Keratinocyte (primary cell): Measurements from ENCODE around the gene C9orf43. TPM values are rescaled to one million over a fixed set of nuclear protein-coding genes. Genes with fewer than 3 reads are reported as not detected.

Source experiments
- DNase-seq: peaks from one replicate; pipeline ENCODE4 v3.0.0-alpha.2; 2011; ENCODE audit warnings: low read depth, missing footprints, low spot score
- FAIRE-seq: peaks from 2 replicates; lab custom pipeline; 2011; peaks lifted over from hg19 to GRCh38; lab: Jason Lieb, UNC
- H2AFZ ChIP-seq: 2 replicates; pipeline ENCODE4 v1.6.0; 2012; ENCODE audit warnings: low read length, control low read depth, inconsistent platforms; ENCODE audit not compliant: control insufficient read depth
- H3K27ac ChIP-seq: 2 replicates; pipeline ENCODE4 v1.5.1; 2011; ENCODE audit warnings: low read length; ENCODE audit not compliant: control insufficient read depth, insufficient read depth
- H3K27me3 ChIP-seq: 3 replicates; pipeline ENCODE4 v1.6.0; 2011; ENCODE audit warnings: low read length; ENCODE audit not compliant: control insufficient read depth, insufficient read depth; ENCODE audit errors: extremely low read depth
- H3K36me3 ChIP-seq, 2 experiments: 2 replicates in 1 of 2; 3 replicates in 1 of 2; pipeline ENCODE4 v1.5.1; 2011; ENCODE audit warnings: low read length in 2 of 2, mild to moderate bottlenecking in 1 of 2; ENCODE audit not compliant: control insufficient read depth in 2 of 2, insufficient read depth in 2 of 2; ENCODE audit errors: extremely low read depth in 1 of 2
- H3K4me1 ChIP-seq: 3 replicates; pipeline ENCODE4 v1.5.1; 2011; ENCODE audit warnings: low read length; ENCODE audit not compliant: control insufficient read depth, insufficient read depth; ENCODE audit errors: extremely low read depth
- H3K4me2 ChIP-seq: 3 replicates; pipeline ENCODE4 v1.6.0; 2011; ENCODE audit warnings: low read depth, low read length; ENCODE audit not compliant: control insufficient read depth, insufficient read depth; ENCODE audit errors: extremely low read depth
- H3K4me3 ChIP-seq, 3 experiments: fragments of 200-600 bp in 1 of 3; sonication (generic) in 1 of 3; 2 replicates in 2 of 3; 3 replicates in 1 of 3; pipeline ENCODE4 v1.5.1; 2011 to 2016; ENCODE audit warnings: low read length in 3 of 3, mild to moderate bottlenecking in 3 of 3, control low read depth in 2 of 3, inconsistent platforms in 1 of 3, low read depth in 1 of 3, mixed read lengths in 1 of 3, mixed run types in 1 of 3, moderate library complexity in 1 of 3; ENCODE audit not compliant: control insufficient read depth in 2 of 3, insufficient read depth in 2 of 3; ENCODE audit errors: extremely low read depth in 1 of 3
- H3K79me2 ChIP-seq: 2 replicates; pipeline ENCODE4 v1.6.0; 2012; ENCODE audit warnings: low read length; ENCODE audit not compliant: control insufficient read depth, insufficient read depth
- H3K9ac ChIP-seq: 3 replicates; pipeline ENCODE4 v1.6.0; 2011; ENCODE audit warnings: low read length; ENCODE audit not compliant: control insufficient read depth, insufficient read depth; ENCODE audit errors: extremely low read depth
- H3K9me1 ChIP-seq: 3 replicates; pipeline ENCODE4 v1.6.0; 2011; ENCODE audit warnings: low read length; ENCODE audit not compliant: control insufficient read depth, insufficient read depth; ENCODE audit errors: extremely low read depth
- H3K9me3 ChIP-seq: 2 replicates; pipeline ENCODE4 v1.5.1; 2012; ENCODE audit warnings: low read depth, low read length; ENCODE audit not compliant: control insufficient read depth
- H4K20me1 ChIP-seq: 3 replicates; pipeline ENCODE4 v1.6.0; 2011; ENCODE audit warnings: low read length; ENCODE audit not compliant: control insufficient read depth, insufficient read depth; ENCODE audit errors: extremely low read depth
- CTCF ChIP-seq, 3 experiments: IDR thresholded peaks in 1 of 3; conservative IDR thresholded peaks in 1 of 3; optimal IDR thresholded peaks in 1 of 3; 2 replicates in 2 of 3; 3 replicates in 1 of 3; pipeline versions ENCODE3 to v1.5.1; 2011; ENCODE audit warnings: low read length in 3 of 3, mild to moderate bottlenecking in 3 of 3, moderate library complexity in 2 of 3, control low read depth in 1 of 3, inconsistent platforms in 1 of 3; ENCODE audit not compliant: insufficient read depth in 2 of 3; ENCODE audit errors: extremely low read depth in 1 of 3
- EZH2 ChIP-seq: IDR thresholded peaks from one replicate; pipeline ENCODE4 v1.6.1; 2012; ENCODE audit warnings: inconsistent platforms, mild to moderate bottlenecking, low read length, moderate library complexity
- dilution Hi-C: fragments of 300-500 bp; cut with MboI; formaldehyde crosslinking; loops from one replicate; pipeline ENCODE4 v1.7.0; 2020; ENCODE audit warnings: low sequenced_read_pairs; ENCODE audit not compliant: extremely low pct_ligation_motif_present
- polyA plus RNA-seq, 5 experiments: library from polyadenylated mRNA; depleted of rRNA in 3 of 5; stranded (reverse) in 3 of 5; stranded (forward) in 1 of 5; unstranded in 1 of 5; fragments of >200 nt; gene quantifications; 1 replicate in 1 of 5; 2 replicates in 3 of 5; 3 replicates in 1 of 5; pipeline versions ENCODE4 v1.2.1 to v1.2.3, GENCODE V29; 2011 to 2012; ENCODE audit warnings: missing spikeins in 2 of 5, low read depth in 1 of 5, low replicate concordance in 1 of 5

Gene C9orf43
- polyA plus RNA-seq, 1 donor (not counting 4 experiments of a cell fraction or from before 2014, with no cell fraction given), result 0.75 TPM

- Histone ChIP-seq H3K27me3 (peaks cover 14% of the 10 kb centered on the region), H3K4me1 (no peaks in the 10 kb centered on the region), H3K4me3 (no peak overlapping the region), H3K9me3 (no peaks in the 10 kb centered on the region), H3K27ac (no peak overlapping the region), H4K20me1 (no peaks in the 10 kb centered on the region), H3K9ac (no peak overlapping the region), H3K9me1 (no peaks in the 10 kb centered on the region), H3K36me3 (no peaks in the 10 kb centered on the region), H3K4me2 (no peak overlapping the region), H3K79me2 (no peaks in the 10 kb centered on the region), H2AFZ (no peak overlapping the region)
- TF ChIP-seq CTCF (optimal IDR thresholded peaks at IDR 0.05 in 1 of 3, IDR thresholded peaks at IDR 0.05 in 1 of 3, conservative IDR thresholded peaks at IDR 0.05 in 1 of 3; ENCODE audit: extremely low read depth in 1 of 3, insufficient read depth in 2 of 3, low read length in 3 of 3), result no peak
- no peak for TF ChIP-seq EZH2
- FAIRE-seq, result no peak
- no peak for DNase-seq
- dilution Hi-C loops, result no loop called here
These were observed 64.5 kb downstream of the C9orf43 start for GRCh38 chr9:113475031-113475430.

GRCh38 chr9:113475992-113476391 is 65.4 kb downstream of the C9orf43 start:
- Histone ChIP-seq H3K4me1 (no peaks in the 10 kb centered on the region), H3K27ac (no peak overlapping the region), H3K79me2 (no peaks in the 10 kb centered on the region), H3K4me2 (no peak overlapping the region), H3K27me3 (peaks cover 14% of the 10 kb centered on the region), H3K9ac (no peak overlapping the region), H3K9me1 (no peaks in the 10 kb centered on the region), H4K20me1 (no peaks in the 10 kb centered on the region), H3K36me3 (no peaks in the 10 kb centered on the region), H3K4me3 (no peak overlapping the region), H3K9me3 (no peaks in the 10 kb centered on the region), H2AFZ (no peak overlapping the region)
- DNase-seq (no peak), FAIRE-seq (no peak)
- no peak for TF ChIP-seq CTCF (optimal IDR thresholded peaks at IDR 0.05 in 1 of 3, IDR thresholded peaks at IDR 0.05 in 1 of 3, conservative IDR thresholded peaks at IDR 0.05 in 1 of 3; ENCODE audit: extremely low read depth in 1 of 3, insufficient read depth in 2 of 3, low read length in 3 of 3)
- TF ChIP-seq EZH2, result no peak
- dilution Hi-C loops, result no loop called here
